ENCODE measurements around the gene NOL6.

GRCh38 chr9:33498387-33498786 is 24.7 kb upstream of the NOL6 start:
- TF ChIP-seq CTCF (conservative IDR thresholded peaks at IDR 0.05) (peak; percentile 37), ZFX (IDR thresholded peaks at IDR 0.05) (no peak)
